ENCODE measurements around the gene ASPG. TPM values are rescaled to one million over a fixed set of nuclear protein-coding genes. Genes with fewer than 3 reads are reported as not detected.

The ASPG gene
- not detected in 2 replicates for total RNA-seq

- no peak for DNase-seq (ENCODE audit: low read depth in 2 of 2)
Observed at GRCh38 chr14:104085032-104085888, at the start of gene ASPG. TSS of gene ASPG (plus strand) at chr14:104085700. CDS start at chr14:104085771, 71 bp downstream.

- DNase-seq (ENCODE audit: low read depth in 2 of 2), result no peak
Observed at GRCh38 chr14:104036212-104036611, 49.3 kb upstream of the ASPG start.

- no peak for DNase-seq (ENCODE audit: low read depth in 2 of 2)
Observed at GRCh38 chr14:104037074-104037473, 48.4 kb upstream of the ASPG start.

GRCh38 chr14:104037903-104038302, 47.6 kb upstream of the ASPG start:
- no peak for DNase-seq (ENCODE audit: low read depth in 2 of 2)

GRCh38 chr14:104039214-104039613, 46.3 kb upstream of the ASPG start:
- no peak for DNase-seq (ENCODE audit: low read depth in 2 of 2)

- DNase-seq (ENCODE audit: low read depth in 2 of 2), result no peak
Observed at GRCh38 chr14:104040539-104040938, 45.0 kb upstream of the ASPG start.

GRCh38 chr14:104041430-104042104, 43.9 kb upstream of the ASPG start:
- no peak for DNase-seq (ENCODE audit: low read depth in 2 of 2)

- DNase-seq (ENCODE audit: low read depth in 2 of 2), result no peak
Observed at GRCh38 chr14:104044016-104044415, 41.5 kb upstream of the ASPG start.

- DNase-seq (ENCODE audit: low read depth in 2 of 2), result no peak
Observed at GRCh38 chr14:104047761-104048160, 37.7 kb upstream of the ASPG start.

- peak; percentile 13 to 20 for DNase-seq (ENCODE audit: low read depth in 2 of 2)
Observed at GRCh38 chr14:104048758-104049507, 36.6 kb upstream of the ASPG start.

GRCh38 chr14:104049576-104050240, 35.8 kb upstream of the ASPG start:
- no peak for DNase-seq (ENCODE audit: low read depth in 2 of 2)

- no peak for DNase-seq (ENCODE audit: low read depth in 2 of 2)
Observed at GRCh38 chr14:104051092-104051813, 34.2 kb upstream of the ASPG start.

- DNase-seq (ENCODE audit: low read depth in 2 of 2), result no peak
Observed at GRCh38 chr14:104054222-104054905, 31.1 kb upstream of the ASPG start.

GRCh38 chr14:104062281-104062680, 23.2 kb upstream of the ASPG start:
- DNase-seq (ENCODE audit: low read depth in 2 of 2), result no peak

- no peak for DNase-seq (ENCODE audit: low read depth in 2 of 2)
Observed at GRCh38 chr14:104064003-104064402, 21.5 kb upstream of the ASPG start.

- DNase-seq (ENCODE audit: low read depth in 2 of 2), result no peak
Observed at GRCh38 chr14:104066279-104066678, 19.2 kb upstream of the ASPG start.

- DNase-seq (ENCODE audit: low read depth in 2 of 2), result no peak
Observed at GRCh38 chr14:104066719-104067295, 18.7 kb upstream of the ASPG start.

GRCh38 chr14:104069541-104069940, 16.0 kb upstream of the ASPG start:
- DNase-seq (ENCODE audit: low read depth in 2 of 2), result no peak

GRCh38 chr14:104072586-104072985, 12.9 kb upstream of the ASPG start:
- DNase-seq (ENCODE audit: low read depth in 2 of 2), result no peak

GRCh38 chr14:104073764-104074163, 11.7 kb upstream of the ASPG start:
- DNase-seq (ENCODE audit: low read depth in 2 of 2), result no peak
